Activated T-cell treated with anti-CD3 and anti-CD28 coated beads, Interleukin-2, amount 50 U/mL, for 24 hours (primary cell): ENCODE results near the gene EMILIN2.
"Not testable (repeated sequence)": the region's sequence is repeated elsewhere in the genome, so short reads cannot be mapped to it uniquely, and the experiment has no call there.

Source experiments
- DNase-seq: peaks from one replicate; pipeline ENCODE4 v3.0.0-alpha.2; 2020
- H3K27ac Mint-ChIP-seq: 2 replicates; pipeline ENCODE4 v1.8.0; 2020; ENCODE audit warnings: mild to moderate bottlenecking, mixed read lengths
- H3K27me3 Mint-ChIP-seq: 2 replicates; pipeline ENCODE4 v1.8.0; 2020; ENCODE audit warnings: mixed read lengths
- H3K36me3 Mint-ChIP-seq: 2 replicates; pipeline ENCODE4 v1.8.0; 2020; ENCODE audit warnings: low read depth, mixed read lengths
- H3K4me1 Mint-ChIP-seq: 2 replicates; pipeline ENCODE4 v1.8.0; 2020; ENCODE audit warnings: low read depth, mixed read lengths
- H3K4me3 Mint-ChIP-seq: 2 replicates; pipeline ENCODE4 v1.8.0; 2020; ENCODE audit warnings: mild to moderate bottlenecking, moderate library complexity, mixed read lengths
- H3K9me3 Mint-ChIP-seq: 2 replicates; pipeline ENCODE4 v1.8.0; 2020; ENCODE audit warnings: mixed read lengths

EMILIN2 gene

DNA sequence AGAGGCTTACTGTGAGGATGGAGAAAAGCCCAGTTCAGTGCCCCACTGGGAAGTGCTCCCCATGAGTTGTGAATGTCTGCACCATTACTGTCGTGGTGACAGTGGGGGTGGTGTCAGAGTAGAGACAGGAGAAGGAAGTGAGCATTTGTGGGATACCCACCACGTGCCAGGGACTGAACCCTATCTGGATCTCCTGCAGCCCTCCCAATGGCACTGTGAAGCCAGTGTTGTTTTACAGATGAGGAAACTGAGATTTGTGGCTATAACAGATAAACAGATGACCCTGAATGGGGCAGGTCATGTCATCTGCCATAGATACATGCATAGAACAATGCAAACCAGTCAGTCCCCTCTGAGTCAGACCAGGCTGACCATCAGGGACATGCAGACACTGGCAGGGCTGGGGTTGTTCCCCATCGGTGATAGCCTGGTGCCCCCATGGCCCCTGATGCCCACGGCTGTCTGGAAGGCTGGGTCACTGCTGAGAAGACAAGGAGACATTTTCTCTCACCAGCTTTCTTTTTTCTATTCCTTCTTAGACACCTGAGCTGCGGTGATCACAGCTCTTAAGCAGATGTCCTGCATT, 60.8 kb downstream of the EMILIN2 start:
- H3K27ac Mint-ChIP-seq, result peak overlapping the region; percentile 85

GRCh38 chr18:2908166-2908945, 61.5 kb downstream of the EMILIN2 start:
- Mint-ChIP-seq H3K27me3 (no peaks in the 10 kb centered on the region), H3K9me3 (no peaks in the 10 kb centered on the region), H3K36me3 (peaks cover 62% of the 10 kb centered on the region), H3K27ac (peak overlapping the region; percentile 85), H3K4me1 (peaks cover 22% of the 10 kb centered on the region), H3K4me3 (peak overlapping the region; percentile 86)
- DNase-seq, result no peak

More for the DNA sequence above, 60.8 kb downstream of the EMILIN2 start:
- H3K36me3 Mint-ChIP-seq, result peaks cover 55% of the 10 kb centered on the region
- no peaks in the 10 kb centered on the region for H3K27me3 Mint-ChIP-seq
- peak overlapping the region; percentile 86 for H3K4me3 Mint-ChIP-seq
- no peaks in the 10 kb centered on the region for H3K9me3 Mint-ChIP-seq
- DNase-seq, result no peak
- peaks cover 22% of the 10 kb centered on the region for H3K4me1 Mint-ChIP-seq

- Mint-ChIP-seq H3K4me3 (no peak overlapping the region), H3K36me3 (peaks cover 68% of the 10 kb centered on the region), H3K9me3 (no peaks in the 10 kb centered on the region), H3K27me3 (no peaks in the 10 kb centered on the region), H3K4me1 (peaks cover 22% of the 10 kb centered on the region), H3K27ac (peak overlapping the region; percentile 80)
- no peak for DNase-seq
Observed at GRCh38 chr18:2908946-2909335, 62.1 kb downstream of the EMILIN2 start.

GRCh38 chr18:2909431-2910140, 62.8 kb downstream of the EMILIN2 start:
- no peaks in the 10 kb centered on the region for H3K9me3 Mint-ChIP-seq
- no peak overlapping the region for H3K4me3 Mint-ChIP-seq
- peaks cover 74% of the 10 kb centered on the region for H3K36me3 Mint-ChIP-seq
- H3K27me3 Mint-ChIP-seq, result no peaks in the 10 kb centered on the region
- peaks cover 22% of the 10 kb centered on the region for H3K4me1 Mint-ChIP-seq
- DNase-seq, result no peak
- H3K27ac Mint-ChIP-seq, result peak overlapping the region; percentile 80

GRCh38 chr18:2910261-2910660, 63.5 kb downstream of the EMILIN2 start:
- Mint-ChIP-seq H3K4me3 (no peak overlapping the region), H3K9me3 (no peaks in the 10 kb centered on the region), H3K36me3 (peaks cover 81% of the 10 kb centered on the region), H3K27me3 (no peaks in the 10 kb centered on the region), H3K27ac (peak overlapping the region; percentile 56), H3K4me1 (peaks cover 22% of the 10 kb centered on the region)
- no peak for DNase-seq

GRCh38 chr18:2910751-2911425, 64.1 kb downstream of the EMILIN2 start:
- no peak for DNase-seq
- H3K4me1 Mint-ChIP-seq, result peaks cover 17% of the 10 kb centered on the region
- peaks cover 85% of the 10 kb centered on the region for H3K36me3 Mint-ChIP-seq
- peak overlapping the region; percentile 56 for H3K27ac Mint-ChIP-seq
- no peak overlapping the region for H3K4me3 Mint-ChIP-seq
- no peaks in the 10 kb centered on the region for H3K27me3 Mint-ChIP-seq
- no peaks in the 10 kb centered on the region for H3K9me3 Mint-ChIP-seq

GRCh38 chr18:2911533-2911932, 64.7 kb downstream of the EMILIN2 start:
- H3K9me3 Mint-ChIP-seq, result no peaks in the 10 kb centered on the region
- H3K4me1 Mint-ChIP-seq, result peaks cover 17% of the 10 kb centered on the region
- H3K36me3 Mint-ChIP-seq, result peaks cover 91% of the 10 kb centered on the region
- H3K27me3 Mint-ChIP-seq, result no peaks in the 10 kb centered on the region
- no peak overlapping the region for H3K4me3 Mint-ChIP-seq
- DNase-seq, result no peak
- peak overlapping the region; percentile 44 for H3K27ac Mint-ChIP-seq

- peak overlapping the region; percentile 71 for H3K27ac Mint-ChIP-seq
- peaks cover 21% of the 10 kb centered on the region for H3K4me1 Mint-ChIP-seq
- DNase-seq, result no peak
- H3K9me3 Mint-ChIP-seq, result no peaks in the 10 kb centered on the region
- peaks cover 96% of the 10 kb centered on the region for H3K36me3 Mint-ChIP-seq
- H3K4me3 Mint-ChIP-seq, result no peak overlapping the region
- no peaks in the 10 kb centered on the region for H3K27me3 Mint-ChIP-seq
Observed at GRCh38 chr18:2912357-2913299, 65.8 kb downstream of the EMILIN2 start.

DNA sequence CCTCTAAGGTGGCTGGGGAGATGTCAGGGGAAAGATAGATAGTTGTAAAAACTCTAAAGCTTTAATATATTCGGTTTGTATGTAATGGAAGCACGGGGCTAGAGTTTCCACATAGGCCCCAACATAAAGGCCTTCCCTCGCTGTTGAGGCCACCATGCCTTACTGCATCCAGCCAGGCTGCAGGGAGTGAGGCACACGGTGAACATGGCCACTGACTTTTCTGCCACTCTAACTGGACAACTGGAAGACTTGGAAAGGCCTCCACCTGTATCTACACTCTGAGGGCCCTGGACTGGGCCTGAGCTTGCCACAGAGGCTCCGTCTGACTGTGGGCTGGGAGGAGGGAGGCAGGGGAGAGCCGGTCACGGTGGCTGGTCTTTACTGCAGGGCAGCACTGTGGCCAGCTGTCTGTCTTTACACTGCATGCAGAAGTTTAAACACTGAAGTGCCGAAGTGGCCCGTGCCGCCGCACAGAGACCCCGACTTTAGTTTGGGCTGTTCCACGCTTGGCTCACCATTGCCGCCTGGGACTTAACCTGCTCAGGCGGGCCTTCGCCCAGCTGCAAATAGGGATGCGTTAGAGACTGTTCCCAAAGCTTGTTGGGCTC, 66.7 kb downstream of the EMILIN2 start:
- peaks cover 19% of the 10 kb centered on the region for H3K4me1 Mint-ChIP-seq
- no peak overlapping the region for H3K4me3 Mint-ChIP-seq
- H3K36me3 Mint-ChIP-seq, result peaks cover 96% of the 10 kb centered on the region
- H3K27ac Mint-ChIP-seq, result peak overlapping the region; percentile 71
- no peaks in the 10 kb centered on the region for H3K27me3 Mint-ChIP-seq
- DNase-seq, result no peak
- H3K9me3 Mint-ChIP-seq, result no peaks in the 10 kb centered on the region

GRCh38 chr18:2914185-2914880, 67.5 kb downstream of the EMILIN2 start:
- no peak for DNase-seq
- Mint-ChIP-seq H3K27ac (peak overlapping the region; percentile 67), H3K9me3 (no peaks in the 10 kb centered on the region), H3K27me3 (no peaks in the 10 kb centered on the region), H3K36me3 (peaks cover 96% of the 10 kb centered on the region), H3K4me3 (no peak overlapping the region), H3K4me1 (peaks cover 20% of the 10 kb centered on the region)

GRCh38 chr18:2914881-2915240, 68.1 kb downstream of the EMILIN2 start:
- no peaks in the 10 kb centered on the region for H3K27me3 Mint-ChIP-seq
- H3K27ac Mint-ChIP-seq, result peak overlapping the region; percentile 67
- DNase-seq, result no peak
- H3K36me3 Mint-ChIP-seq, result peaks cover 96% of the 10 kb centered on the region
- H3K4me1 Mint-ChIP-seq, result peaks cover 20% of the 10 kb centered on the region
- no peak overlapping the region for H3K4me3 Mint-ChIP-seq
- H3K9me3 Mint-ChIP-seq, result no peaks in the 10 kb centered on the region

- H3K27ac Mint-ChIP-seq, result peak overlapping the region; percentile 67
Observed at GRCh38 chr18:2915486-2915885, 68.7 kb downstream of the EMILIN2 start.

DNA sequence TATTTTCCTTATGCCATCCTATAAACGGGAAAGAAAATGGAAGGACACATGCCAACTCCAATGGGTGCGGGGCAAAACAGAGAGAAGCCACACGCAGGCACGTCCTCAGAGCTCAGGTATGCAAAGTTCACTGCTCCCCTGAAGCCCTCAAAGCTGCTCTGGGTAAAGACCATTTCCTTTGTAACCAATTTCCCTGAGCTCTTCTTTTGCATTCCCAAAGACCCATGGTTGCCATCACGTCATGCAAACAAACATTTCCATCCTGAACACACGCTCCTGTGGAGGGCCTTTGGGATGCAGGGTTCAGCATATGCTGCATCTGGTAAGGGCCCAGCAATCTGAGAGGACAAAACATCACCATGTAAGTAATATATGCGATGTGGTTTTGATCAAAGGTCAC, 69.4 kb downstream of the EMILIN2 start:
- no peak overlapping the region for H3K4me3 Mint-ChIP-seq
- peaks cover 97% of the 10 kb centered on the region for H3K36me3 Mint-ChIP-seq
- no peaks in the 10 kb centered on the region for H3K27me3 Mint-ChIP-seq
- peaks cover 20% of the 10 kb centered on the region for H3K4me1 Mint-ChIP-seq
- peak overlapping the region; percentile 81 for H3K27ac Mint-ChIP-seq
- DNase-seq, result no peak
- H3K9me3 Mint-ChIP-seq, result no peaks in the 10 kb centered on the region

More at GRCh38 chr18:2915486-2915885, 68.7 kb downstream of the EMILIN2 start:
- H3K4me1 Mint-ChIP-seq, result peaks cover 20% of the 10 kb centered on the region
- H3K36me3 Mint-ChIP-seq, result peaks cover 97% of the 10 kb centered on the region
- not testable (repeated sequence) for H3K27me3 Mint-ChIP-seq, H3K9me3 Mint-ChIP-seq, H3K4me3 Mint-ChIP-seq, DNase-seq
